Erythroblast (primary cell): ENCODE measurements around the gene SDK2.

Experiments used
- GATA1 ChIP-seq: IDR thresholded peaks from 2 replicates; pipeline ENCODE4 v1.6.1; 2011; ENCODE audit warnings: low read depth, mild to moderate bottlenecking, control low read depth, low read length, moderate library complexity
- POLR2A ChIP-seq: IDR thresholded peaks from 2 replicates; pipeline ENCODE4 v1.6.1; 2011; ENCODE audit warnings: mild to moderate bottlenecking, low read length

GRCh38 chr17:73444021-73444420 is 200.2 kb downstream of the SDK2 start:
- TF ChIP-seq POLR2A = no peak
- TF ChIP-seq GATA1 = no peak
